HepG2 (cell line): ENCODE measurements around the gene MAGEA9. TPM values are rescaled to one million over a fixed set of nuclear protein-coding genes. Genes with fewer than 3 reads are reported as not detected.

Source experiments
- ATAC-seq: fragments of 200-7000 bp; cut with Tn5 transposase; 3 replicates; pipeline ENCODE4 v1.9.1; 2020; ENCODE audit warnings: mild to moderate bottlenecking, moderate library complexity
- BruUV-seq: library from RNA; stranded (reverse); fragments of 400-500 nt; replicated peaks from 2 replicates; lab custom pipeline; 2021; lab: Mats Ljungman, UMichigan
- CTCF ChIA-PET: fragments of 300-600 bp; formaldehyde crosslinking; extraction: SDS; loops from one replicate; lab custom pipeline; 2021; ENCODE audit warnings: low total read pairs, inconsistent platforms, low intra/inter-chr PET ratio; lab: Yijun Ruan, JAX
- POLR2A ChIA-PET: fragments of 350-600 bp; sonication (Branson Sonifier 250); formaldehyde crosslinking; loops from one replicate; lab custom pipeline; 2020; ENCODE audit warnings: antibody characterized with exemption, inconsistent platforms; lab: Yijun Ruan, JAX
- DNase-seq: peaks from one replicate; pipeline ENCODE4 v3.0.0-alpha.2; 2015; ENCODE audit warnings: low spot score
- FAIRE-seq: peaks from 3 replicates; lab custom pipeline; 2011; peaks lifted over from hg19 to GRCh38; lab: Jason Lieb, UNC
- H2AFZ ChIP-seq: one replicate; pipeline ENCODE4 v1.6.1; 2011; ENCODE audit warnings: low read length, inconsistent platforms
- H3K27ac ChIP-seq: fragments of 300-600 bp; 3 replicates; pipeline ENCODE4 v1.8.0; 2011; ENCODE audit warnings: mixed run types, mild to moderate bottlenecking, mixed read lengths, low read length, inconsistent platforms; ENCODE audit not compliant: insufficient read depth; ENCODE audit errors: extremely low read length
- H3K27me3 ChIP-seq, 2 experiments: fragments of 200-600 bp in 1 of 2; 2 replicates in 1 of 2; 3 replicates in 1 of 2; pipeline versions ENCODE4 v1.6.0 to v1.8.0; 2011; ENCODE audit warnings: low read length in 2 of 2, mild to moderate bottlenecking in 2 of 2, moderate library complexity in 2 of 2, inconsistent platforms in 1 of 2; ENCODE audit not compliant: insufficient read depth in 2 of 2, control insufficient read depth in 1 of 2
- H3K36me3 ChIP-seq, 2 experiments: fragments of 200-600 bp in 1 of 2; replicated peaks in 1 of 2; 2 replicates in 1 of 2; 3 replicates in 1 of 2; pipeline versions ENCODE4 v1.5.1 to v1.8.0; 2011; ENCODE audit warnings: low read length in 2 of 2, inconsistent platforms in 1 of 2; ENCODE audit not compliant: insufficient read depth in 2 of 2, control insufficient read depth in 1 of 2
- H3K4me1 ChIP-seq: 2 replicates; pipeline ENCODE4 v1.5.1; 2012; ENCODE audit warnings: low read length, inconsistent platforms; ENCODE audit not compliant: insufficient read depth
- H3K4me2 ChIP-seq: 2 replicates; pipeline ENCODE4 v1.6.0; 2011; ENCODE audit warnings: low read depth, low read length, inconsistent platforms
- H3K4me3 ChIP-seq, 3 experiments: fragments of 200-600 bp in 1 of 3; sonication (generic), shearing (Covaris generic) in 1 of 3; replicated peaks in 1 of 3; 2 replicates each; pipeline ENCODE4 v1.5.1; 2011 to 2016; ENCODE audit warnings: low read length in 3 of 3, inconsistent platforms in 2 of 3, low read depth in 2 of 3, mild to moderate bottlenecking in 2 of 3, control low read depth in 1 of 3, mixed read lengths in 1 of 3; ENCODE audit not compliant: insufficient read depth in 1 of 3
- H3K79me2 ChIP-seq: one replicate; pipeline ENCODE4 v1.6.1; 2011; ENCODE audit warnings: low read length, inconsistent platforms; ENCODE audit not compliant: insufficient read depth
- H3K9ac ChIP-seq: 2 replicates; pipeline ENCODE4 v1.6.0; 2011; ENCODE audit warnings: mild to moderate bottlenecking, low read depth, low read length, inconsistent platforms; ENCODE audit not compliant: insufficient read depth
- H3K9me3 ChIP-seq: 2 replicates; pipeline ENCODE4 v1.5.1; 2012; ENCODE audit warnings: mild to moderate bottlenecking, low read length
- H4K20me1 ChIP-seq: 2 replicates; pipeline ENCODE4 v1.6.0; 2011; ENCODE audit warnings: inconsistent platforms, mild to moderate bottlenecking, low read length, moderate library complexity; ENCODE audit not compliant: insufficient read depth
- CCAR2 ChIP-seq: fragments of 200-400 bp; formaldehyde crosslinking; optimal IDR thresholded peaks from 2 replicates; pipeline ENCODE3; 2018; ENCODE audit warnings: low read depth, mild to moderate bottlenecking, low read length, moderate library complexity
- FOXC1 ChIP-seq: sonication (generic); formaldehyde crosslinking; IDR thresholded peaks from 2 replicates; pipeline ENCODE4 v1.8.0; 2022; ENCODE audit warnings: mild to moderate bottlenecking, missing genetic modification reagents, borderline replicate concordance
- KDM6A ChIP-seq: IDR thresholded peaks from 2 replicates; pipeline ENCODE4 v1.6.1; 2016; ENCODE audit warnings: low read depth
- SETDB1 ChIP-seq: sonication (generic); formaldehyde crosslinking; IDR thresholded peaks from 2 replicates; pipeline ENCODE4 v1.5.1; 2020; ENCODE audit warnings: missing genetic modification reagents, mild to moderate bottlenecking, borderline replicate concordance
- ZBTB3 ChIP-seq: sonication (generic); formaldehyde crosslinking; IDR thresholded peaks from 2 replicates; pipeline ENCODE4 v1.4.0; 2020; ENCODE audit warnings: low read depth, mild to moderate bottlenecking, moderate library complexity, missing genetic modification reagents, borderline replicate concordance
- ZNF713 ChIP-seq: sonication (generic); formaldehyde crosslinking; IDR thresholded peaks from 2 replicates; pipeline ENCODE4 v1.4.0; 2020; ENCODE audit warnings: mild to moderate bottlenecking, missing genetic modification reagents
- ZNF746 ChIP-seq: sonication (generic); formaldehyde crosslinking; IDR thresholded peaks from 2 replicates; pipeline ENCODE4 v1.8.0; 2022; ENCODE audit warnings: mild to moderate bottlenecking, missing genetic modification reagents
- ZNF772 ChIP-seq: sonication (generic); formaldehyde crosslinking; IDR thresholded peaks from 2 replicates; pipeline ENCODE4 v1.5.0; 2020; ENCODE audit warnings: mild to moderate bottlenecking, missing genetic modification reagents
- WGBS: methylation state at CpG from one replicate; pipeline ENCODE4 v1.1.6; 2017; ENCODE audit warnings: low lambda C conversion rate; 5-methylcytosine and 5-hydroxymethylcytosine counted together
- in situ Hi-C: cut with HindIII; loops from 2 replicates; pipeline ENCODE4 v1.10.0; 2017; ENCODE audit warnings: low pct_unique_long_range_greater_than_20kb; ENCODE audit not compliant: extremely low pct_ligation_motif_present
- intact Hi-C: fragments of 100-400 bp; cut with micrococcal nuclease; formaldehyde crosslinking; loops from one replicate; pipeline ENCODE4 v1.10.0; 2022; ENCODE audit not compliant: unreplicated experiment
- polyA plus RNA-seq, 8 experiments: library from polyadenylated mRNA; depleted of rRNA in 3 of 8; stranded (reverse) in 7 of 8; unstranded in 1 of 8; fragments of >200 nt; fragmentation: Illumina TruSeq in 4 of 8; extraction: Trizol in 4 of 8; gene quantifications; 2 replicates each; pipeline versions ENCODE4 v1.2.1 to v1.2.3, GENCODE V29; 2011 to 2016; ENCODE audit warnings: low read depth in 4 of 8, missing spikeins in 1 of 8, mixed read lengths in 1 of 8; ENCODE audit not compliant: insufficient read depth in 1 of 8
- total RNA-seq, 5 experiments: library from RNA; depleted of rRNA; stranded (reverse); fragments of >200 nt; fragmentation: Illumina TruSeq; extraction: Trizol; gene quantifications; 2 replicates each; pipeline ENCODE4 v1.2.3, GENCODE V29; 2016; ENCODE audit warnings: low read depth in 1 of 5
- TF ChIP-seq, protein P1 (sequence below): IDR thresholded peaks from 2 replicates; pipeline ENCODE4 v1.6.1; 2016; ENCODE audit warnings: missing biosample characterization, missing genetic modification reagents, low read depth
- TF ChIP-seq, protein P2 (sequence below): sonication (generic); formaldehyde crosslinking; IDR thresholded peaks from 2 replicates; pipeline ENCODE4 v1.4.0; 2020; ENCODE audit warnings: mild to moderate bottlenecking, missing genetic modification reagents, borderline replicate concordance
- TF ChIP-seq, protein P3 (sequence below): sonication (generic); formaldehyde crosslinking; IDR thresholded peaks from 2 replicates; pipeline ENCODE4 v1.5.1; 2020; ENCODE audit warnings: missing genetic modification reagents, mild to moderate bottlenecking, borderline replicate concordance
- TF ChIP-seq, protein P4 (sequence below): sonication (generic); formaldehyde crosslinking; IDR thresholded peaks from 2 replicates; pipeline ENCODE4 v1.8.0; 2022; ENCODE audit warnings: missing genetic modification reagents, mild to moderate bottlenecking, inconsistent platforms, borderline replicate concordance

Gene MAGEA9
- total and polyA plus RNA-seq, 2 of the 13 experiments (the other 11 are each of a cell fraction or from before 2014, with no cell fraction given) = 0.07 TPM; not detected in 1

DNA sequence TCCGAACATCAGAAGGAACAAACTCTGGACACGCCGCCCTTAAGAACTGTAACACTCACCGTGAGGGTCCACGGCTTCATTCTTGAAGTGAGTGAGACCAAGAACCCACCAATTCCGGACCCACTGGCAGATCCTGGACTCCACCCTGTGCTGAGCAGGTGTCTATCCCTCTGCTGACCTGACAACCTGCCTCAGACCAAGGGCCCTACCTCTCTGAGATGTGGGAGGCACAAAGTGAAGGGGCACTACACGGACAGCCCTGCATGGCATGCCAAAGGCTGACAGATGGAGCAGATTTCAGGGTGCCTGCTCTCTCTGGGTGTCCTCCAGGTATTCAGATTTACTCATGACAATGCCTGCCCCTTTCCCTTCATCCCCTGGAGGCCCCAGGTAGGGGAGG is 21.9 kb upstream of the MAGEA9 start:
- H3K27ac ChIP-seq = no peak overlapping the region
- ATAC-seq (no peak), DNase-seq (no peak), FAIRE-seq (no peak)
- ChIA-PET POLR2A (no interaction called here), CTCF (no interaction called here)
- no peaks in the 10 kb centered on the region for H3K79me2 ChIP-seq
- H3K9me3 ChIP-seq = no peaks in the 10 kb centered on the region
- H3K4me3 ChIP-seq = no peak overlapping the region
- no CpG with 5 or more reads among the region's 7 CpGs for WGBS
- in situ Hi-C loops (no loop called here), intact Hi-C loops (no loop called here)
- H3K27me3 ChIP-seq = no peaks in the 10 kb centered on the region; a peak in 1 of 5 replicates
- H3K9ac ChIP-seq = no peak overlapping the region
- no peaks in the 10 kb centered on the region for H4K20me1 ChIP-seq
- no peak overlapping the region for H2AFZ ChIP-seq
- no TSS peak for BruUV-seq
- no peak overlapping the region for H3K4me2 ChIP-seq
- TF ChIP-seq SETDB1 (CRISPR knock-in tag) = no peak
- TF ChIP-seq, protein P1, sequence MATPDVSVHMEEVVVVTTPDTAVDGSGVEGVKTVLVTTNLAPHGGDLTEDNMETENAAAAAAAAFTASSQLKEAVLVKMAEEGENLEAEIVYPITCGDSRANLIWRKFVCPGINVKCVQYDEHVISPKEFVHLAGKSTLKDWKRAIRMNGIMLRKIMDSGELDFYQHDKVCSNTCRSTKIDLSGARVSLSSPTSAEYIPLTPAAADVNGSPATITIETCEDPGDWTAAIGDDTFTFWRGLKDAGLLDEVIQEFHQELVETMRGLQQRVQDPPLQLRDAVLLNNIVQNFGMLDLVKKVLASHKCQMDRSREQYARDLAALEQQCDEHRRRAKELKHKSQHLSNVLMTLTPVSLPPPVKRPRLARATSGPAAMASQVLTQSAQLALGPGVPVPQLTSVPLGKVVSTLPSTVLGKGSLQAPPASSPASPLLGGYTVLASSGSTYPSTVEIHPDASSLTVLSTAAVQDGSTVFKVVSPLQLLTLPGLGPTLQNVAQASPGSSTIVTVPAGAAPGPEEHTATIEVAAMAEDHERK (CRISPR knock-in tag) = no peak
- TF ChIP-seq, protein P2, sequence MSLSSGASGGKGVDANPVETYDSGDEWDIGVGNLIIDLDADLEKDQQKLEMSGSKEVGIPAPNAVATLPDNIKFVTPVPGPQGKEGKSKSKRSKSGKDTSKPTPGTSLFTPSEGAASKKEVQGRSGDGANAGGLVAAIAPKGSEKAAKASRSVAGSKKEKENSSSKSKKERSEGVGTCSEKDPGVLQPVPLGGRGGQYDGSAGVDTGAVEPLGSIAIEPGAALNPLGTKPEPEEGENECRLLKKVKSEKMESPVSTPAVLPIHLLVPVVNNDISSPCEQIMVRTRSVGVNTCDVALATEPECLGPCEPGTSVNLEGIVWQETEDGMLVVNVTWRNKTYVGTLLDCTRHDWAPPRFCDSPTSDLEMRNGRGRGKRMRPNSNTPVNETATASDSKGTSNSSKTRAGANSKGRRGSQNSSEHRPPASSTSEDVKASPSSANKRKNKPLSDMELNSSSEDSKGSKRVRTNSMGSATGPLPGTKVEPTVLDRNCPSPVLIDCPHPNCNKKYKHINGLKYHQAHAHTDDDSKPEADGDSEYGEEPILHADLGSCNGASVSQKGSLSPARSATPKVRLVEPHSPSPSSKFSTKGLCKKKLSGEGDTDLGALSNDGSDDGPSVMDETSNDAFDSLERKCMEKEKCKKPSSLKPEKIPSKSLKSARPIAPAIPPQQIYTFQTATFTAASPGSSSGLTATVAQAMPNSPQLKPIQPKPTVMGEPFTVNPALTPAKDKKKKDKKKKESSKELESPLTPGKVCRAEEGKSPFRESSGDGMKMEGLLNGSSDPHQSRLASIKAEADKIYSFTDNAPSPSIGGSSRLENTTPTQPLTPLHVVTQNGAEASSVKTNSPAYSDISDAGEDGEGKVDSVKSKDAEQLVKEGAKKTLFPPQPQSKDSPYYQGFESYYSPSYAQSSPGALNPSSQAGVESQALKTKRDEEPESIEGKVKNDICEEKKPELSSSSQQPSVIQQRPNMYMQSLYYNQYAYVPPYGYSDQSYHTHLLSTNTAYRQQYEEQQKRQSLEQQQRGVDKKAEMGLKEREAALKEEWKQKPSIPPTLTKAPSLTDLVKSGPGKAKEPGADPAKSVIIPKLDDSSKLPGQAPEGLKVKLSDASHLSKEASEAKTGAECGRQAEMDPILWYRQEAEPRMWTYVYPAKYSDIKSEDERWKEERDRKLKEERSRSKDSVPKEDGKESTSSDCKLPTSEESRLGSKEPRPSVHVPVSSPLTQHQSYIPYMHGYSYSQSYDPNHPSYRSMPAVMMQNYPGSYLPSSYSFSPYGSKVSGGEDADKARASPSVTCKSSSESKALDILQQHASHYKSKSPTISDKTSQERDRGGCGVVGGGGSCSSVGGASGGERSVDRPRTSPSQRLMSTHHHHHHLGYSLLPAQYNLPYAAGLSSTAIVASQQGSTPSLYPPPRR (CRISPR knock-in tag) = no peak
- no peak for TF ChIP-seq ZBTB3 (CRISPR knock-in tag)
- TF ChIP-seq, protein P3, sequence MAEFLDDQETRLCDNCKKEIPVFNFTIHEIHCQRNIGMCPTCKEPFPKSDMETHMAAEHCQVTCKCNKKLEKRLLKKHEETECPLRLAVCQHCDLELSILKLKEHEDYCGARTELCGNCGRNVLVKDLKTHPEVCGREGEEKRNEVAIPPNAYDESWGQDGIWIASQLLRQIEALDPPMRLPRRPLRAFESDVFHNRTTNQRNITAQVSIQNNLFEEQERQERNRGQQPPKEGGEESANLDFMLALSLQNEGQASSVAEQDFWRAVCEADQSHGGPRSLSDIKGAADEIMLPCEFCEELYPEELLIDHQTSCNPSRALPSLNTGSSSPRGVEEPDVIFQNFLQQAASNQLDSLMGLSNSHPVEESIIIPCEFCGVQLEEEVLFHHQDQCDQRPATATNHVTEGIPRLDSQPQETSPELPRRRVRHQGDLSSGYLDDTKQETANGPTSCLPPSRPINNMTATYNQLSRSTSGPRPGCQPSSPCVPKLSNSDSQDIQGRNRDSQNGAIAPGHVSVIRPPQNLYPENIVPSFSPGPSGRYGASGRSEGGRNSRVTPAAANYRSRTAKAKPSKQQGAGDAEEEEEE = no peak
- TF ChIP-seq ZNF772 (CRISPR knock-in tag) = no peak
- no peak for TF ChIP-seq CCAR2
- no peak for TF ChIP-seq ZNF713 (CRISPR knock-in tag)
- no peak for TF ChIP-seq ZNF746 (CRISPR knock-in tag)
- no peak for TF ChIP-seq KDM6A (CRISPR knock-in tag)
- TF ChIP-seq, protein P4, sequence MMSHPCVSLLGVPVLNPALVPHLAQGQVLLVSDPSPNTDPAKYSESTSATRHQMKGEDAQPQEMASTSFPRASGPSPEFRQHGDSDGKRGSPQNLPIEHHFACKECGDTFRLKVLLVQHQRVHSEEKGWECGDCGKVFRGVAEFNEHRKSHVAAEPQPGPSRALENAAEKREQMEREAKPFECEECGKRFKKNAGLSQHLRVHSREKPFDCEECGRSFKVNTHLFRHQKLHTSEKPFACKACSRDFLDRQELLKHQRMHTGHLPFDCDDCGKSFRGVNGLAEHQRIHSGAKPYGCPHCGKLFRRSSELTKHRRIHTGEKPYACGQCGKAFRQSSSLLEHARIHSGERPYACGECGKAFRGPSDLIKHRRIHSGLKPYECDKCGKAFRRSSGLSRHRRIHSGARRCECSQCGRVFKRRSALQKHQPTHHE (CRISPR knock-in tag) = no peak
- TF ChIP-seq FOXC1 (CRISPR knock-in tag) = no peak
- H3K4me1 ChIP-seq = no peaks in the 10 kb centered on the region
- no peaks in the 10 kb centered on the region for H3K36me3 ChIP-seq
